Activated CD8-positive, alpha-beta memory T cell treated with anti-CD3 and anti-CD28 coated beads for 24 hours (primary cell): Measurements from ENCODE around the gene TMEM39B.
A peak's percentile ranks its signal among the peaks of the same experiment; 100 is the strongest.
"Not testable (repeated sequence)": the region's sequence is repeated elsewhere in the genome, so short reads cannot be mapped to it uniquely, and the experiment has no call there.

Experiments used
- DNase-seq: peaks from one replicate; pipeline ENCODE4 v3.0.0-alpha.2; 2020

The TMEM39B gene

DNA sequence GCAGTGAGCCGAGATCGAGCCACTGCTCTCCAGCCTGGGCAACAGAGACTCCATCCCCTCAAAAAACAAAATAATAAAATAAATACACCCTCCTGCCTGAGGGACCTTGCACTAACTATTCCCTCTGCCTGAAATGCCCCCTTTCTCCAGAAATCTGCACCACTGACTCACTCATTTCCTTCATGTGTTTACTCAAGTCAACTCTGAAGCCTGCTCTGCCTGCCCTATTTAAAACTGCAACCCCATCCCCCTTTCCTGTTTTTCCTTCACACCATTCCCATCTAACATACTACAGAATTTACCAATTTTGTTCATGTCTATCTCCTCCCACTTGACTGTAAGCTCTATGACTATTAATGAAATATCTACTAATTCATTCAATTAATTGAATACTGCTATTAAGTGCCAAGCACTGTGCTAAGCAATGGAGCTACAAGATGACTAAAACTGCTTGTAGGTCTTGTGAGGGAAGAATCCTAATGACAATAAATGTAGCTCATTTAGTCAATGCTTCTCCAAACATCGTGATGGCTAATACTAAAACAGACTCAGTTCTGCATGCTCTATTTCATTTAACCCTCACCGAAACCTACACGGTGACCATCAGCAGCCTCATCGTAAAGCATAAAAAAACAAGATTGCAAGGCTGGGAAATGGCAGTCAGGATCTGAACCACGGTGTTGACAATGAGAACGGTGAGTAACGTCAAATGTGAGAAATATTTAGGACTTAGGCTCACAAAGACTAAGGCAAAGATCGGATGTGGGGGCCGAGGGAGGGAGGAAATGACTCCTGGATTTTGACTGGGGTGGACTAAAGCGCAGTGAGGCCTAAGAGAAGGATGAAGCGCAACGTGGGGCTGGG is 749 bp upstream of the TMEM39B start:
- DNase-seq = no peak

DNA sequence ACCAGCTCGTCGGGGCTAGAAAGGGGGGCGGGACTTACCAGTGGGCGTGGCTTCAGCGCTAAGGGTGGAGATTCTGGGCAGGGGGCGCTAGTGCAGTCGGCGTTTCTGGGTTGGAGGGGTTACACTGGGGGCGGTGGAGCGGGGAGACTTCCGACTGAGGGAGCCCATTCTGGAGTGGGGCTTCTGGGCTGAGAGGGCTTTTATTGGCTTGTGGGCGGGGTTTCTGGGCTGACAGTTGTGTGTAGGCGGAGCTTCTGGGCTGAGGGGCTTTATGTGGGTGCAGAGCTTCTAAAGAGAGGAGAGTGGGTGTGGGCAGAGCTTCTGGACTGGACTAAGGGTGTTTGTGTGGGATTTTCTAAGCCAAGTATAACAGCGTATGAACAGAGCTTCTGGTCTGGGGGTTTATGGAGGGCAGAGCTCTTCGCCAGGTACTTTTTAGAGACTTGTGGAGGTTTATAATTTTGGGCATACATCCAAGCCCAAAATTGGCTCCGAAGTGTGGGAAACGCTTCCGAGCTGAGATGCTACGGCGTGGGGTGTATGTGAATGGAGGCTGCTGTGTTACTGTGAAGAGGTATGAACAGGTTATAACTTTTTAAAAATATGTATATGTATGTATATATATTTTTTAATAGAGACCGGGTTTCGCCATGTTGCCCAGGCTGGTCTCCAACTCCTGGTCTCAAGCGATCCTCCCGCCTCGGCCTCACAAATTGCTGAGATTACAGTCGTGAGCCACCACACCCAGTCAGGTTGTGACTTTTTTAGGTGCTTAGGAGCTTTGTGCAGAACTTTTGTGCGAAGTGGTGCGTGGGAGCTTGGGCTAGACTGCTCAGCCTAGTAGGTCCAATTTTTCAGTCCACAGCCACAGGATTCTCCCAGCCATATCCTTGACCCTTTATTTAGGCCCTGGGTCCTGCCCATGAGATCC is 825 bp downstream of the TMEM39B start:
- DNase-seq = no peak

DNA sequence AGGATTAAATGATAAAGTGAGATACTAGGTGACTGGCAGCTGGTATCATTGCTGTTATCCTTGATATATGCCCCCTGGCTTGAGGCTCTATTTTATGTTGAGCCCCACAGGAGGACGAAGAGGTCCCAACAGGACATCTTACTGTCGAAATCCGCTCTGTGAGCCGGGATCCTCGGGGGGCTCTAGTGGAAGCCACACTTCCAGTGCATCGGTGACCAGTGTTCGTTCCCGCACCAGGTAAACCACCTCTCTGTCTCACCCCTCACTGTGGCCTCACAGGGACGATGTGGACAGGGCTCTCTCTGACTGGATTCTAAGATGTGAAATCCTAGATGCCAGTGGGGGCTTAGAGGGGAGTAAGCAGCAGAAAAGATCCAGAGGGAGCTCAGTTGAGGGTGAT is 2.1 kb downstream of the TMEM39B start:
- no peak for DNase-seq

DNA sequence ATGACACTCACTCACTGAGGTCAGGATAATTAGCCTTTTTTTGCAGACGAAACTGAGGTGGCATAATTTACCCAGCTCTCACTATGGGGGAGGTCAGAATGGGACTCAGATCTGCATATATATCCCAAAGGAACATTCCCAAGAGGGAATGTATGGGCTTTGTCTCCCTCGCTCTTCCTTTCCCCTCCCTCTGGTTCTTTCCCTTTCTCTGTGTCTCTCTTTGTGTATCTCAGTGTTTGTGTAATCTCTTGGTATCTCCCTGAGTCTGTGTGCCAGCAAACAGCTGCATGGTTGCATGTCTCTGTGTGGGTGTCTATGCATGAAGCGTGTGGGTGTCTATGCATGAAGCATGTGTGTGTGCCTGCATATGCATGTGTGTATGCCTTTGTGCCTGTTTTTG is 4.7 kb downstream of the TMEM39B start:
- DNase-seq = no peak

DNA sequence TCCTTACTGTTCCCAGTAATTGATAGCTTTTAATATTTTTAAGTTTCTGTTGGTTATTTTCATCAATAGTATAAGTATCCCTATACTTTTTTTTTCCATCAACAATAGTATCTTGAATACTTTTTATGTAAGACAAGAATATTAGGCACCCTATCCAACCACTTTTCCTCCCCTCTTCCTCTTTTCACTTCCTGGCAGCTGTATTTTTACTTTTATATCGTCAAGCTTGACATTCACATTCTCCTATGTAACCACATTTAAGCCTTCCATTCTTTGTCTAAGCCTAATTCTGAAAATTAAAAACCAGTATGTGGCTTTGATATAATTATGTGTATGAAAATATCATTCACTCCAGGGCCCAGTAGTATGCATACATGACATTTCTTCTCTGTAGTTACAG is 9.3 kb downstream of the TMEM39B start:
- no peak for DNase-seq

DNA sequence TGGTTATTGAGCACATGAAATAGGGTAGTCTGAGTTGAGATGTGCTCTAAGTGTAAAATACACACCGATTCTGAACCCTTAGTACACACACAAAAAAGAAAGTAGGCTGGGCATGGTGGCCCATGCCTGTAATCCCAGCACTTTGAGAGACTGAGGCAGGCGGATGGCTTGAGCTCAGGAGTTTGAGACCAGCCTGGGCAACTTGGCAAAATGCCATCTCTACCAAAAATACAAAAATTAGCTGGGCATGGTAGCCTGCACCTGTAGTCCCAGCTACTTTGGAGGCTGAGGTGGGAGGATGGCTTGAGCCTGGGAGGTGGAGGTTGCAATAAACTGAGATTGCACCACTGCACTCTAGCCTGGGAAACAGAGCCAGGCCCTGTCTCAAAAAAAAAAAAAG is 13.6 kb downstream of the TMEM39B start:
- not testable (repeated sequence) for DNase-seq

DNA sequence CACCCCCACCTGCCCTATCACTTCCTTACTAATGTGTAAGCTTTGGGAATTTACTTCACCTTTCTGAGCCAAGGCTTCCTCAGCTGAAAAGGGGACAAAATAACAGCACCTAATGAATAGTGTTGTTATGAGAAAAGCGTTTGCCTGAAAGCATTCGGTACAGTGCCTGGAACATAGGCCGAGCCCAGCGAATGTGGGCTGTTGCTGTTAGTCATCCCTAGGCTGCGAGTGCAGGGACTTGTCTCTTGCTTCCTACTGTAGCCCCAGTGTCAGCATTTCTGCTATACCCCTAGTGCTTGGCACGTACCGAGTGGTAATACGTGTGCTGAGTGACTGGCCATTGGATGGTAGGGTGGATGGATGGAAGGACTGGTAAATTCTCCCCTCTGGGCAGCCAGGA is 18.4 kb downstream of the TMEM39B start:
- DNase-seq = no peak

DNA sequence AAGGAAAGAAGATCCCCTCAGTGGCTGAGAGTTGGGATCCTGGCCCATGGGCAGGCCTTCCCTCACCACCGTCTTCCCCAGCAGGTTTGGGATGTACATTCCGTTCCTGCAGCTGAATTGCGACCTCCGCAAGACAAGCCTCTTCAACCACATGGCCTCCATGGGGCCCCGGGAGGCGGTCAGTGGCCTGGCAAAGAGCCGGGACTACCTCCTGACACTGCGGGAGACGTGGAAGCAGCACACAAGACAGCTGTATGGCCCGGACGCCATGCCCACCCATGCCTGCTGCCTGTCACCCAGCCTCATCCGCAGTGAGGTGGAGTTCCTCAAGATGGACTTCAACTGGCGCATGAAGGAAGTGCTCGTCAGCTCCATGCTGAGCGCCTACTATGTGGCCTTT is 18.9 kb downstream of the TMEM39B start:
- DNase-seq = no peak

DNA sequence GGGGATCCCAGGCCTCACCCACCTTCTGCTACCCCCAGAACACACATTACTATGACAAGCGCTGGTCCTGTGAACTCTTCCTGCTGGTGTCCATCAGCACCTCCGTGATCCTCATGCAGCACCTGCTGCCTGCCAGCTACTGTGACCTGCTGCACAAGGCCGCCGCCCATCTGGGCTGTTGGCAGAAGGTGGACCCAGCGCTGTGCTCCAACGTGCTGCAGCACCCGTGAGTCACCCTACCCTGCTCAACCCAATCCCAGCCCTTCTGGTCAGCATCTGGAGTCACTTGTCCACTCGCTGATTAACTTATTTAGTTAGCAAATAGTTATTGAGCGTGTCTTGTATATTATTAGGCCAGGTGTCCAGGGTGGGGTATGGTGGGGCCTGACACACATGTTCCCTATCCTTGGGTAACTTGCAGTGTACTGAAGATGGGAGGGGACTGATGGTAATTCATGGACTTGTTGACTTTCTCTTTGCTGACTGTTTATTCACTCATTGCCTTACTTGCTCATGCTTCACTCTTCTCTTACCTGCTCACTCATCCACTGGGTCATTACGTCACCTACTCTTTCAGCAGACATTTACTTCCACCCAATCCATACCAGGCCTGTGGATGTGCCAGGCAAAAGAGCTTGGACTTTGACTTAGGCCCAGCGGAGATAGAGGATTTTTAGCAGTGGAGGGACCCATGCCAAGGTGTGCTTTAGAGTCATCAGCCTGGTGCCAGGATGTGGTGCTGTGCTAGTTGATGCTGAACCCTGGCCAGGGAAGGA is 22.2 kb downstream of the TMEM39B start:
- no peak for DNase-seq

DNA sequence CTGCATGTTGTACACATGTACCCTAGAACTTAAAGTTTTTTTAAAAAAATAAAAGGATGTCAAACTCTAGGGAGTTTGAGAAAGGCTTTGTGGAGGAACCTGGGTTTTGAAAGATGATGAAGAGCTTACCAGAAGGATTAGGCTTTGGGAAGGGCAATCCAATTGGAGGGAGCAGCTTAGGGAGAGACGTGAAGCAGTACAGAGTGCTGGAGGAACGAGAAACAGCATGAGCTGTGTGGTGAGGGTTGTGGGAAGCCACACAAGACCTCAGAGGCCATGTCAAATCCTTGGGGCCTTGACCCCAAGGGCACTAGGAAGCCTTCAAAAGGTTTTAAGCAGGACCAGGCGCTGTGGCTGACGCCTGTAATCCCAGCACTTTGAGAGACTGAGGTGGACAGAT is 26.7 kb downstream of the TMEM39B start:
- no peak for DNase-seq

DNA sequence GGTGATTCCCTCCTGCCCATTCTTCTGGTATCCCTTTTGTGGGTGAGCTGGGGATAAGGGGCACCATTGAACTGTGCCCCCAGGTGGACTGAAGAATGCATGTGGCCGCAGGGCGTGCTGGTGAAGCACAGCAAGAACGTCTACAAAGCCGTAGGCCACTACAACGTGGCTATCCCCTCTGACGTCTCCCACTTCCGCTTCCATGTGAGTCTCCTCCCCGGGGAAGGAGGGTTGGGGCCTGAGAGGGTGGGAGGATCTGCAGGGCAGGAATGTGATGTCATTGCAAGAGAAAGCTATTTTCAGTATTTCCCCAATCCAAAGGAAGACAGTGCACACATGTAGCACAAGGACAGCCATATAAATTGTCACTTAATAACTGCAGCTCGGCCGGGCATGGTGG is 27.6 kb downstream of the TMEM39B start:
- DNase-seq = no peak

DNA sequence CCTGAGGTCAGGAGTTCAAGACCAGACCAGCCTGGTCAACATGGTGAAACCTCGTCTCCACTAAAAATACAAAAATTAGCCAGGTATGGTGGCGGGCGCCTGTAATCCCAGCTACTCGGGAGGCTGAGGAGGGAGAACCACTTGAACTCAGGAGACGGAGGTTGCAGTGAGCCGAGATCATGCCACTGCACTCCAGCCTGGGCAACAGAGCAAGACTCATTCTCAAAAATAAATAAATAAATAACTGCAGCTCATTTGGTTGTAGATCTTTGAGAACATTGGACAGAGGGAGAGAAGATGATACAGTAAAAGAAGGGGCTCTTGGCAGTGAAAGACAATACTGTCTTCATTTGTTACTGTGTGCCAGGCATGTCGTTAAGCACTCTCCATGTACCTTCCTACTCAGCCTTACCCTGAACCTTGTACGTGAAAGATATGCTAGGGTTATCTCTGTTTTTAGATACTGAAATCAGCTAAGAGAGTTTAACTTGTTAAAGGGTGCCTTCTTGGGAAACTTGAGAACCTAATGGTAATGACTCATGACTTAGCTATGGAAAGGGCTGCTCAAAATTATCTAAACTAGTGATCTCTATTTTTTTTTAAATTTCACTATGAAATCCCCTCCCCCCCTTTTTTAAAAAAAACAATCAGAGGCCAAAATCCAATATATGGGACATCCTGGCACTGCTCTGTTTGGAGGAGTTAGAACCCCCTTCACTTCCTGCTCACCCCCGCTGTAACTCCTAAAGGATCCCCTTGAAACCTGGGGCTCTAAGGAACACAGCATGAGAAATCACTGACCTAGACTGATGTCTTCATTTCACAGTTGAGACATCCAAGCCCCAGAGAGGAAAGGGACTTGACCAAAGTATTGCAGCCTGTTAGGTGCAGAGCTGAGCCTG is 28.3 kb downstream of the TMEM39B start:
- DNase-seq = no peak

DNA sequence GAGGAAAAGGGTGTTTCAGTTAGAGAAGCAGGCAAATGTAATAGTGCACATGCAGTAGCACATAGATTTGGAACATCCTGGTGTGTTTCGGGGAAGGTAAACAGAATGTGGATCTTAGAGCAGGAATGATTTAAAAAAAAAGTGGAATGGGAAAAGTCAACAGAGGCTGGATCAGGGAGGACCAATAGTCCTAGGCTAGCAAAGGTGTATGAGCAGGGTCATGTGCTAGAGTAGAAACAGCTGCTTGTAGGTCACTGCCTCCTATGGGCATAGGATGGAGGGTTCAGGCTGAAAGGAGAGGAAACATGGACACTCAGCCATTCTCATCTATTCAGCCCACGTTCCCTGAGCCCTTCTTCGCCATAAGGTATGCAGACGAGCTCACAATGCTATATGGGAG is 31.4 kb downstream of the TMEM39B start:
- DNase-seq = no peak

DNA sequence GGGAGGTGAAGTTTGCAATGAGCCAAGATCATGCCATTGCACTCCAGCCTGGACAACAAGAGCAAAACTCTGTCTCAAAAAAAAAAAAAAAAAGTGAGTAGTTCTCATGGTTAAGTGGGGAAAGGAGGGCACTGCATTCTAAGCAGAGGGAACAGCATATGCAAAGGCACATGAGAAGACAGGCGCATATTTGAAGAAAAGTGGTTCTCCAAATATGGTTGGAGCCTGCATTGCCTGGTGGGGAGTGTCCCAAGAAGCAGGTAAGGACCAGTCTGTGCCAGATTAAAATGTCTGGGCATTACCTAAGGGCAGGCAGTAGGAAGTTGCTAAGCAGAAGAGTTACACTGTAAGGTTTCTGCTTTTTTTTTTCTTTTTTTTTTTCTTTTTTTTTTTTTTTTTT is 32.6 kb downstream of the TMEM39B start:
- DNase-seq = no peak

DNA sequence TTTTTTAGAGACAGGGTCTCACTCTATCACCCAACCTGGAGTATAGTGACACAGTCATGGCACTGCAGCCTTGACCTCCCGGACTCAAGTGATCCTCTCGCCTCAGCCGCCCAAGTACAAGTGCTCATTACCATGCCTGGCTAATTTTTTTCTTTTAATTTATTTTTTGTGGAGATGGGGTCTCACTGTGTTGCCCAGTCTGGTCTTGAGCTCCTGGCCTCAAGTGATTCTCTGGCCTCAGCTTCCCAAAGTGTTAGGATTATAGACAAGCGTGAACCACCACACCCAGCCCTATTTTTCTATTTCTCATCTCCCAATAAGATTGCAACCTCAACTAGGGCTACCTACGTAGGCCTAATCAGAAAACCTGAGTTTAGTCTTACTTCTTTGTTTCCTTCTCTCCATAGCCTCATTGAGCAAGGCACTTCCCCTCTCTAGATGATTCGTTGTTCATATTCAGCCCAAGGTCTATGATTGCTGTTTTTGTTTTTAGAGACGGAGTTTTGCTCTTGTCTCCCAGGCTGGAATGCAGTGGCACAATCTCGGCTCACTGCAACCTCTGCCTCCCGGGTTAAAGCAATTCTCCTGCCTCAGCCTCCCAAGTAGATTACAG is 34.0 kb downstream of the TMEM39B start:
- DNase-seq = no peak

DNA sequence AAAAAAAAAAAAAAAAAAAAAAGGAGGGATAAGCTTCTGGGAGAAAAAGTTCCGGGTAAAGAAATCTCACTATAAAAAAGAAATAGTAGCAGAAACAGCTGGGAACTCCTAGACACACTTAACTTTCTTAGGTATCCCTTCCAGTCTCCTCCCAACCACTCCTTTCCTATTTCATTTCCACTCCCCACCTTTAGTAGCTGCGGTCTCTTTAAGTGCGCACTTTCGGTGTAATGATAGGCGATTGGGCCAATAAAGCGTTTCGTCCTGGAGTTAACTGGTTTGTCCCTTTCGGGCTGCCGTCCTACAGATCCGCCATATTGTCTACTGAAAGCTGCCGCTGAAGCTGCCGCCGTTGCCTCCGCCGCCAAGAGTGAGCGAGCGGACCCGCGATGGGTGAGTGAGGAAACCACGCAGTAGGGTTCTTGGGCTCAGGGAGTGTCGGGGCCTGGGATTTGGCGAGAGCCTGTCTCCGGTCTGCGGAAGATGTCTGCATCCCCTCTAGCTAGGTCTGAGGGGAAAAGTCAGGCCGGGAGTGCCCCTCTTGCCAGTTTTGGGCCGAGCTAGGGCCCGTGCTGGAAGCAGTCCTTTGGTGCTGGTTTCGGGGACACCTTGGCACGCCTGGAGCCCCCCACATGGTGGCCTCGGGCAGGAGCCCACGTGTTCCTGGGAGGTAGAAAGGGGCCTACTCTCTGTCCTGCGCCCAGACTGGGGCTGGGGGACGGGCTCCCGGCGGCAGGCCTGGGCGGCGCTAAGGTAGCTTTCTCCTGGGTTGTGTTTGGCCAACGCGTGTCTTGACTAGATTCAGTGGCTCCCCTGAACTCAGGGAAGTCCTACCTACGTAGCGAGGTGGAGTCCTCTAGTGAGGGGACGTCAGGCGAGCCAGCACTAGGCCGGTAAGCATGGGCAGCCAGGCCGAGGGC is 35.3 kb downstream of the TMEM39B start, which contains the start of gene KPNA6:
KPNA6 (plus strand) TSS at position 315 of the 920 bp plus-strand sequence; CDS start at position 390, 75 bp downstream.
- DNase-seq = peak; percentile 93

DNA sequence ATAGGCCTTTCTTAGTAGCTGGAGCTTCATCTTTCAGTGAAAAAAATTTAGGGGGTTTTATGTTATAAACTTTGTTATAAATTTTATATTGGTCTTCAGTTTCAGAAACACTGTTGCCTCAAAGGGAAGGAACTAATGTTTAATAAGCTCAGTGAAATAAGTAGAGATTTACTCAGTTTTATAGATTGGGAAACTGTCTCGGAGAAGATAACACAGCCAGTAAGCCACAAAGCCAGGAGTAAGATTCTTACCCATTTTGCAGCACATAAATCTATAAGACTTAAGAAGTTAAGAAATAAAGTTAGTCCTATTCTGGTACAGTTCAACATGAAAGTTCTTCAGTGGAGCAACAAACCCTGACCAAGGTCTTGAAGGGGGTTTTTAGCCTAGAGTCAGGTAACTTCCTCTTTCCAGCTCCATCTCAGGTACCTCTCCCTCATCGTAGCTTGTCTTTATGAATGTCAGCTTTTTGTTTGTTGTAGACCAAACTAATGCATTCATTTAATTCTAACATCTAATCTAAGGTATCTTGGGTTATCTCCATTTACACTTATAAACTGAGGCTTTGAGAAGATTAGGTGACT is 38.4 kb downstream of the TMEM39B start:
- DNase-seq = no peak

DNA sequence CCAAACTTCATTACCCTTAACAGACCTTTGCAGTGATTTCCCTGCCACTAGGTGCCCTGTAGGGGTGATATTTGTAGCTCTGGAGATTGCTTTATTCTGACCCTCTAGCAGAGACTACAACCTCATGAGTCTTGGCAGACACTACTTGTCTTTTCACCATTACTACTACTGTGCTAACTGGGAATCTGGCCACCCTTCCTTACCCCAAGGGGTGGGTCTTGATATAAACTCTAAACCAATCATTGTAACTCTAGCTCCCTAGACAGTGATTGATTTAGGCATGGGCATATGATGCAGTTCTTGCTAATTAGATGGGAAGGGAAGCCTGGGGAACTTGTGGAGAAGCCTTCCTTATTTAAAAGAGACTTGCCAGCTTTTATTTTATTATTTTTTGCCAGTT is 39.0 kb downstream of the TMEM39B start:
- no peak for DNase-seq

DNA sequence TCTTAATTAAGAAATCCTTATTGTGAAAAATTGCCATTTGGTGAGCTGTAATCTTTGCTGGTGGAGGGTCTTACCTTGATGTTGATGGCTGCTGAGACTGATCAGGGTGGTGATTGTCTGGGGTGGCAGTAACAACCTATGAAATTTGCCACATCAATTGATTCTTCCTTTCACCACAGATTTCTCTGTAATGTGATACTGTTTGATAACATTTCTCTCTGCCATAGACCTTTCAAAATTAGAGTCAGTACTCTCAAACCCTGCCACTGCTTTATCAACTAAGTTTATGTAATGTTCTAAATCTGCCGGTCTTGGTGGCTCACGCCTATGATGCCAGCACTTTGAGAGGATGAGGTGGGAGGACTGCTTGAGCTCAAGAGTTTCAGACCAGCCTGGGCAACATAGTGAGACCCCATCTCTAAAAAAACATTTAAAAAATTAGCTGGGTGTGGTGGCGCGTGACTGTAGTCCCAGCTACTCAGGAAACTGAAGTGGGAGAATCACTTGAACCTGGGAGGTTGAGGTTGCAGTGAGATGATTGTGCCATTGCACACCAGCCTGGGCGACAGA is 40.2 kb downstream of the TMEM39B start:
- no peak for DNase-seq

DNA sequence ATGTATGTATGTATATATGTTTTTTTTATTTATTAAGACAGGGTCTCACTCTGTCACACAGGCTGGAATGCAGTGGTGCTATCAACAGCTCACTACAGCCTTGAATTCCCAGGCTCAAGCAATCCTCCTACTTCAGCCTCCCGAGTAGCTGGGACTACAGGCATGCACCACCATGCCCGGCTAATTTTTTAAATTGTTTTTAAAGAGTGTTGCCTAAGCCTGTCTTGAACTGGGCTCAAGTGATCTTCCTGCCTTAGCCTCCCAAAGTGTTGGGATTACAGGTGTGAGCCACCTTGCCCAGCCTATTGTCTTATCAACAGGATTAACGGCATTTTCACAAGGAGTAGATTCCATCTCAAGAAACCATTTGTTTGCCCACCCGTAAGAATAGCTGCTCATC is 40.7 kb downstream of the TMEM39B start:
- DNase-seq = not testable (repeated sequence)
